GM06990 (cell line): Measurements from ENCODE around the gene SHISA6.

ENCODE experiments used
- DNase-seq: peaks from one replicate; pipeline ENCODE4 v3.0.0-alpha.2; 2011; ENCODE audit not compliant: insufficient read length; ENCODE audit errors: extremely low read depth
- H3K27me3 ChIP-seq: replicated peaks from 2 replicates; pipeline ENCODE4 v1.6.0; 2011; ENCODE audit warnings: low read length; ENCODE audit not compliant: control insufficient read depth, insufficient read depth
- H3K36me3 ChIP-seq: 2 replicates; pipeline ENCODE4 v1.5.1; 2011; ENCODE audit warnings: low read length; ENCODE audit not compliant: control insufficient read depth, insufficient read depth
- H3K4me3 ChIP-seq: replicated peaks from 2 replicates; pipeline ENCODE4 v1.5.1; 2011; ENCODE audit warnings: low read depth, mild to moderate bottlenecking, control low read depth, low read length
- CTCF ChIP-seq: IDR thresholded peaks from 2 replicates; pipeline ENCODE4 v1.5.1; 2011; ENCODE audit warnings: low read length, control low read depth, mild to moderate bottlenecking, inconsistent platforms; ENCODE audit not compliant: insufficient read depth, poor library complexity, severe bottlenecking

The SHISA6 gene

GRCh38 chr17:11548398-11548797 is 307.4 kb downstream of the SHISA6 start:
- DNase-seq: no peak
- no peak for TF ChIP-seq CTCF
- no peaks in the 10 kb centered on the region for H3K27me3 ChIP-seq
- no peak overlapping the region for H3K4me3 ChIP-seq
- H3K36me3 ChIP-seq: no peaks in the 10 kb centered on the region

- no peaks in the 10 kb centered on the region for H3K27me3 ChIP-seq
- TF ChIP-seq CTCF: no peak
- no peaks in the 10 kb centered on the region for H3K36me3 ChIP-seq
- no peak for DNase-seq
- H3K4me3 ChIP-seq: no peak overlapping the region
Measured at GRCh38 chr17:11550431-11550830, 309.4 kb downstream of the SHISA6 start.

GRCh38 chr17:11551442-11551841 is 310.4 kb downstream of the SHISA6 start:
- TF ChIP-seq CTCF: no peak
- Histone ChIP-seq H3K27me3 (no peaks in the 10 kb centered on the region), H3K36me3 (no peaks in the 10 kb centered on the region), H3K4me3 (no peak overlapping the region)
- no peak for DNase-seq

- Histone ChIP-seq H3K27me3 (no peaks in the 10 kb centered on the region), H3K4me3 (no peak overlapping the region), H3K36me3 (no peaks in the 10 kb centered on the region)
- no peak for DNase-seq
- no peak for TF ChIP-seq CTCF
Measured at GRCh38 chr17:11553135-11553534, 312.1 kb downstream of the SHISA6 start.

- no peak for TF ChIP-seq CTCF
- Histone ChIP-seq H3K27me3 (no peaks in the 10 kb centered on the region), H3K4me3 (no peak overlapping the region), H3K36me3 (no peaks in the 10 kb centered on the region)
- no peak for DNase-seq
Measured at GRCh38 chr17:11554042-11554441, 313.0 kb downstream of the SHISA6 start.

GRCh38 chr17:11554542-11554941 is 313.5 kb downstream of the SHISA6 start:
- Histone ChIP-seq H3K36me3 (no peaks in the 10 kb centered on the region), H3K4me3 (no peak overlapping the region), H3K27me3 (no peaks in the 10 kb centered on the region)
- DNase-seq: no peak
- TF ChIP-seq CTCF: no peak
